Trophoblast cell (in vitro differentiated cells and primary cell): ENCODE measurements around the gene PCDHGB2.
A peak's percentile ranks its signal among the peaks of the same experiment; 100 is the strongest.
"Not testable (repeated sequence)": the region's sequence is repeated elsewhere in the genome, so short reads cannot be mapped to it uniquely, and the experiment has no call there.

Experiments
- DNase-seq, 2 donors: peaks; one replicate each; pipeline ENCODE4 v3.0.0-alpha.2; 2016
- H2AFZ ChIP-seq: 2 replicates; pipeline ENCODE4 v1.6.1; 2013; ENCODE audit warnings: low read length, moderate library complexity, mild to moderate bottlenecking; ENCODE audit not compliant: insufficient read depth, poor library complexity
- H2AK5ac ChIP-seq: 2 replicates; pipeline ENCODE4 v1.6.1; 2013; ENCODE audit warnings: mild to moderate bottlenecking, low read length
- H2BK120ac ChIP-seq: 2 replicates; pipeline ENCODE4 v1.6.1; 2013; ENCODE audit warnings: low read length, mild to moderate bottlenecking, moderate library complexity; ENCODE audit not compliant: insufficient read depth, poor library complexity
- H2BK12ac ChIP-seq: 2 replicates; pipeline ENCODE4 v1.6.1; 2013; ENCODE audit warnings: mild to moderate bottlenecking, low read length, moderate library complexity
- H2BK5ac ChIP-seq: 2 replicates; pipeline ENCODE4 v1.6.1; 2013; ENCODE audit warnings: low read length, low read depth, moderate library complexity, mild to moderate bottlenecking; ENCODE audit not compliant: poor library complexity
- H3K14ac ChIP-seq: 2 replicates; pipeline ENCODE4 v1.6.1; 2013; ENCODE audit warnings: mild to moderate bottlenecking, low read length
- H3K18ac ChIP-seq: 2 replicates; pipeline ENCODE4 v1.6.1; 2013; ENCODE audit warnings: mild to moderate bottlenecking, low read length
- H3K23ac ChIP-seq: 2 replicates; pipeline ENCODE4 v1.6.1; 2013; ENCODE audit warnings: low read length
- H3K27ac ChIP-seq: 2 replicates; pipeline ENCODE4 v1.5.1; 2013; ENCODE audit warnings: low read depth, mild to moderate bottlenecking, inconsistent platforms, low read length, moderate library complexity
- H3K27me3 ChIP-seq: 2 replicates; pipeline ENCODE4 v1.6.1; 2013; ENCODE audit warnings: inconsistent platforms, mild to moderate bottlenecking, low read length, moderate library complexity; ENCODE audit not compliant: insufficient read depth
- H3K36me3 ChIP-seq, 2 experiments: 1 replicate in 1 of 2; 2 replicates in 1 of 2; pipeline ENCODE4 v1.6.1; 2013; ENCODE audit warnings: low read length in 2 of 2, mild to moderate bottlenecking in 2 of 2, moderate library complexity in 1 of 2; ENCODE audit not compliant: insufficient read depth in 2 of 2, control insufficient read depth in 1 of 2
- H3K4ac ChIP-seq: 2 replicates; pipeline ENCODE4 v1.6.1; 2013; ENCODE audit warnings: low read depth, mild to moderate bottlenecking, low read length, moderate library complexity
- H3K4me1 ChIP-seq, 2 experiments: 1 replicate in 1 of 2; 2 replicates in 1 of 2; pipeline ENCODE4 v1.6.1; 2013; ENCODE audit warnings: low read length in 2 of 2, mild to moderate bottlenecking in 2 of 2, moderate library complexity in 1 of 2; ENCODE audit not compliant: insufficient read depth in 2 of 2, control insufficient read depth in 1 of 2
- H3K4me2 ChIP-seq: 2 replicates; pipeline ENCODE4 v1.6.1; 2013; ENCODE audit warnings: inconsistent platforms, mild to moderate bottlenecking, low read length, moderate library complexity
- H3K4me3 ChIP-seq: 2 replicates; pipeline ENCODE4 v1.5.1; 2013; ENCODE audit warnings: mild to moderate bottlenecking, low read depth, low read length, inconsistent platforms
- H3K79me1 ChIP-seq: one replicate; pipeline ENCODE4 v1.6.1; 2013; ENCODE audit warnings: low read length
- H3K79me2 ChIP-seq: 2 replicates; pipeline ENCODE4 v1.6.1; 2013; ENCODE audit warnings: low read length, mild to moderate bottlenecking; ENCODE audit not compliant: control insufficient read depth, insufficient read depth, poor library complexity
- H3K9ac ChIP-seq: 2 replicates; pipeline ENCODE4 v1.6.1; 2013; ENCODE audit warnings: mild to moderate bottlenecking, low read length
- H3K9me3 ChIP-seq: 2 replicates; pipeline ENCODE4 v1.6.1; 2013; ENCODE audit warnings: low read depth, mild to moderate bottlenecking, control low read depth, inconsistent platforms, low read length; ENCODE audit not compliant: insufficient read depth
- H4K12ac ChIP-seq: 2 replicates; pipeline ENCODE4 v1.6.1; 2013; ENCODE audit warnings: low read depth, mild to moderate bottlenecking, low read length, moderate library complexity
- H4K8ac ChIP-seq: 2 replicates; pipeline ENCODE4 v1.6.1; 2013; ENCODE audit warnings: low read depth, mild to moderate bottlenecking, low read length, moderate library complexity
- H4K91ac ChIP-seq: one replicate; pipeline ENCODE4 v1.6.1; 2013; ENCODE audit warnings: low read depth, mild to moderate bottlenecking, low read length, moderate library complexity
- WGBS: extraction: QIAGEN DNeasy Blood & Tissue Kit; methylation state at CpG from one replicate; pipeline ENCODE4 v1.1.7; 2013; ENCODE audit warnings: missing lambda C conversion rate; ENCODE audit not compliant: insufficient read length, insufficient coverage; ENCODE audit errors: extremely low coverage; 5-methylcytosine and 5-hydroxymethylcytosine counted together

PCDHGB2 gene

DNA sequence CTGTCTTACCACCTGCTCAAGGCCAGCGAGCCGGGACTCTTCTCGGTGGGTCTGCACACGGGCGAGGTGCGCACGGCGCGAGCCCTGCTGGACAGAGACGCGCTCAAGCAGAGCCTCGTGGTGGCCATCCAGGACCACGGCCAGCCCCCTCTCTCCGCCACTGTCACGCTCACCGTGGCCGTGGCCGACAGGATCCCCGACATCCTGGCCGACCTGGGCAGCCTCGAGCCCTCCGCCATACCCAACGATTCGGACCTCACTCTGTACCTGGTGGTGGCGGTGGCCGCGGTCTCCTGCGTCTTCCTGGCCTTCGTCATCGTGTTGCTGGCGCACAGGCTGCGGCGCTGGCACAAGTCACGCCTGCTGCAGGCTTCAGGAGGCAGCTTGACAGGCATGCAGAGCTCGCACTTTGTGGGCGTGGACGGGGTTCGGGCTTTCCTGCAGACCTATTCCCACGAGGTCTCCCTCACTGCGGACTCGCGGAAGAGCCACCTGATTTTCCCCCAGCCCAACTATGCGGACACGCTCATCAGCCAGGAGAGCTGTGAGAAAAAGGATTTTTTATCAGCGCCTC is 18.9 kb upstream of the PCDHGB2 start:
- H3K4me1 ChIP-seq, H3K27me3 ChIP-seq, H3K4ac ChIP-seq, H3K4me3 ChIP-seq, H3K79me2 ChIP-seq, H3K23ac ChIP-seq, H3K36me3 ChIP-seq, H3K79me1 ChIP-seq, H2BK5ac ChIP-seq, H2AK5ac ChIP-seq, H3K9ac ChIP-seq, H3K18ac ChIP-seq, H3K4me2 ChIP-seq, H3K14ac ChIP-seq, H2AFZ ChIP-seq, H2BK120ac ChIP-seq, H4K12ac ChIP-seq, H3K27ac ChIP-seq, H2BK12ac ChIP-seq, H4K8ac ChIP-seq, H4K91ac ChIP-seq, DNase-seq: not testable (repeated sequence)
- H3K9me3 ChIP-seq, result peaks cover 25% of the 10 kb centered on the region
- WGBS, result no CpG with 5 or more reads among the region's 45 CpGs

DNA sequence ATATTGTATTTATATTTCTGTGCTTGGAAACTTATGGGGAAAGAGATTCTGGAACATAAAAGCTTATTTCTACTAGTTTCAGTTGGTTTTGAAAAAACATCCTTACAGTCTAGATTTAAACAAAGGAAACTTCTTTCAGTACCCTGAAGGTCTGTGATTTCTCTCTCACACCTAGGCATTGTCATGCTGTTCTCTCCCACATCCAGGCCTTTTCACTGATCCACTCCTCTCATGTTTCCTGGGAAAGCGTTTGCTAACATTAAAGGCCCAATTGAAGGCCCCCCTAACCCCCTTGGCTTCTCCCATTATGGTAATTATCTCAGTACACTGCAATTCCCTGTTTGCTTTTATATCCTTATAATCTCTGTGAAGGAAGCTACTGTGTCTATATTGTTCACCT is 17.0 kb upstream of the PCDHGB2 start:
- Histone ChIP-seq H3K4me2 (no peak overlapping the region), H3K27ac (no peak overlapping the region), H4K8ac (no peak overlapping the region), H3K18ac (no peak overlapping the region), H3K9ac (no peak overlapping the region), H2BK5ac (no peak overlapping the region), H3K79me1 (no peaks in the 10 kb centered on the region), H3K36me3 (no peaks in the 10 kb centered on the region), H4K91ac (no peak overlapping the region), H2BK12ac (no peak overlapping the region), H3K4me3 (no peak overlapping the region), H3K27me3 (no peaks in the 10 kb centered on the region), H3K79me2 (no peaks in the 10 kb centered on the region), H3K23ac (no peak overlapping the region), H3K14ac (no peak overlapping the region), H4K12ac (no peak overlapping the region), H3K4me1 (no peaks in the 10 kb centered on the region), H2BK120ac (no peak overlapping the region), H2AFZ (no peak overlapping the region), H3K4ac (no peak overlapping the region), H3K9me3 (peaks cover 25% of the 10 kb centered on the region), H2AK5ac (no peak overlapping the region)
- DNase-seq, result no peak
- WGBS, result no CpG with 5 or more reads among the region's 1 CpG

DNA sequence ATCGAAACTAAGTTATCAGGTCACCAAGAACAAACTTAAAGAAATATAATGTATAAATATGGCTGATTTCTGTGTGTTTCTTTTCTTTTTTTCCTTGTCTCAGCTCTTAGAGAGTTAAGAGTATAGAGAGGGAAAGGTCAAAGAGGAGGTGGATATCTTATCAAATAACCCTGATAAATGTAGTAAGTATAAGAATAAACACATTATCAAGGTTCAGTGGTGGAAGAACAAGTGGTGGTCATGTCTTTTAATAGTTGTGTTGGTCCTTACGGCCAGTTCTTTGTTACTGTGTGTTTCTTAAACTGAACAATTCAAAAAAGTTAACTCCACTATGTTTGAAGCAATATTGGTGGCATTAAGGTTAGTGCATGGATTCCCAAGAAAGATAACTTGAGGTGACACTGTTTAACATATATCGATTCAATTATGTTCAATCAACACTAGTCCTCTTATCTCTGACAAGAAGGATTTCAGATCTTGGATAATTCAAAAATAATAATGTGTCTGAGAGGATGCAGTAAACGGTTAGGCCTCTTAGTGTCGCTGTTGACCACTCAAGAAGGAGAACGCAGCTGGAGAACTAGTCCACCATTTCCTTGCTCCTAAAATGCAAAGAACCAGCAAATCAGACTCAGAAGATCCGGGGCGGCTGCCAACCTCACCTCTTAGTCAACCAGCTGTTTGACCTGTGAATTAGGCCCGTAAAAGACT is 16.4 kb upstream of the PCDHGB2 start, which contains the start of gene PCDHGA3:
Gene PCDHGA3, plus strand, starts transcription at position 588 of the 711 bp plus-strand sequence. CDS start 205 bp downstream, outside the sequence.
- H4K12ac ChIP-seq, result no peak within 1 kb of the TSS
- no peak within 1 kb of the TSS for H3K14ac ChIP-seq
- no CpG with 5 or more reads among the region's 9 CpGs for WGBS
- no peak within 1 kb of the TSS for H3K18ac ChIP-seq
- H3K4me2 ChIP-seq, result no peak within 1 kb of the TSS
- no peaks in the 10 kb centered on the region for H3K79me1 ChIP-seq
- no peak within 1 kb of the TSS for H3K27ac ChIP-seq
- no peaks in the 10 kb centered on the region for H3K27me3 ChIP-seq
- no peak within 1 kb of the TSS for H2BK12ac ChIP-seq
- no peak within 1 kb of the TSS for H3K4ac ChIP-seq
- no peak within 1 kb of the TSS for H4K91ac ChIP-seq
- H2BK5ac ChIP-seq, result no peak within 1 kb of the TSS
- no peak within 1 kb of the TSS for H2BK120ac ChIP-seq
- H3K23ac ChIP-seq, result no peak within 1 kb of the TSS
- DNase-seq, result peak in 1 of 2 donors; percentile 49
- no peak within 1 kb of the TSS for H2AK5ac ChIP-seq
- H3K9me3 ChIP-seq, result peaks cover 25% of the 10 kb centered on the region
- H3K4me3 ChIP-seq, result no peak within 1 kb of the TSS
- H3K79me2 ChIP-seq, result no peaks in the 10 kb centered on the region
- H4K8ac ChIP-seq, result no peak within 1 kb of the TSS
- H2AFZ ChIP-seq, result no peak within 1 kb of the TSS
- H3K9ac ChIP-seq, result no peak within 1 kb of the TSS
- no peaks in the 10 kb centered on the region for H3K4me1 ChIP-seq
- H3K36me3 ChIP-seq, result no peaks in the 10 kb centered on the region

DNA sequence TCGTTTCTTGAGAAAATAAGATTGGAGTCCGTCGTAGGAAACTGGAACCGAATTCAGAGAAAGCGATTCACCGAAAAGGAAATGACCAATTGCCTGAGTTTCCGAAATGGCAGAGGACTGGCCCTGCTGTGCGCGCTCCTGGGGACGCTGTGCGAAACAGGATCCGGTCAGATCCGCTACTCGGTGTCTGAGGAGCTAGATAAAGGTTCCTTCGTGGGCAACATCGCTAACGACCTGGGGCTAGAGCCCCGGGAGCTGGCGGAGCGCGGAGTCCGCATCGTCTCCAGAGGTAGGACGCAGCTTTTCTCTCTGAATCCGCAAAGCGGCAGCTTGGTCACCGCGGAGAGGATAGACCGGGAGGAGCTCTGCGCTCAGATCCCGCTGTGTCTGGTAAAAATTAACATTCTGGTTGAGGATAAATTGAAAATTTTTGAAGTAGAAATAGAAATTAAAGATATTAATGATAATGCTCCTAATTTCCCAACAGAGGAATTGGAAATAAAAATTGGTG is 15.8 kb upstream of the PCDHGB2 start:
- Histone ChIP-seq H3K18ac (no peak overlapping the region), H2BK12ac (no peak overlapping the region), H3K4ac (no peak overlapping the region), H3K9ac (no peak overlapping the region), H3K4me1 (no peaks in the 10 kb centered on the region), H4K8ac (no peak overlapping the region), H2AFZ (no peak overlapping the region), H3K27ac (no peak overlapping the region), H3K27me3 (no peaks in the 10 kb centered on the region), H3K4me2 (no peak overlapping the region), H4K12ac (no peak overlapping the region), H4K91ac (no peak overlapping the region), H2AK5ac (no peak overlapping the region), H3K79me2 (no peaks in the 10 kb centered on the region), H3K9me3 (peaks cover 21% of the 10 kb centered on the region), H3K14ac (no peak overlapping the region), H3K23ac (no peak overlapping the region), H3K36me3 (no peaks in the 10 kb centered on the region), H2BK120ac (no peak overlapping the region), H3K79me1 (no peaks in the 10 kb centered on the region), H2BK5ac (no peak overlapping the region), H3K4me3 (no peak overlapping the region)
- no peak for DNase-seq
- WGBS, result no CpG with 5 or more reads among the region's 31 CpGs
